Gastrocnemius medialis (tissue), 4 donors: ENCODE results near the gene DYNLL1. TPM values are rescaled to one million over a fixed set of nuclear protein-coding genes. Genes with fewer than 3 reads are reported as not detected.

Experiments used
- ATAC-seq, 2 donors: fragments of 150-250 bp; one replicate each; pipeline ENCODE4 v1.9.1; 2016
- DNase-seq, 2 donors: peaks; one replicate each; pipeline ENCODE4 v3.0.0-alpha.2; 2019
- H3K27ac ChIP-seq, 4 donors: fragments of 200-600 bp; sonication (generic); 1 replicate in 1 of 4; 2 replicates in 3 of 4; pipeline ENCODE4 v1.5.1; 2016 to 2018; ENCODE audit warnings: mild to moderate bottlenecking in 2 of 4, moderate library complexity in 1 of 4
- H3K27me3 ChIP-seq, 3 donors: fragments of 200-600 bp; sonication (generic) in 2 of 3; 1 replicate in 1 of 3; 2 replicates in 2 of 3; pipeline versions ENCODE4 v1.5.1 to v1.6.0; 2016 to 2019; ENCODE audit warnings: mild to moderate bottlenecking in 1 of 3, moderate library complexity in 1 of 3
- H3K36me3 ChIP-seq, 2 donors: fragments of 200-600 bp; sonication (generic) in 1 of 2; one replicate each; pipeline ENCODE4 v1.5.1; 2017 to 2018
- H3K4me1 ChIP-seq, 2 donors: fragments of 200-600 bp; sonication (generic) in 1 of 2; one replicate each; pipeline ENCODE4 v1.5.1; 2016 to 2017; ENCODE audit warnings: mild to moderate bottlenecking in 2 of 2
- H3K4me3 ChIP-seq, 4 donors: fragments of 200-600 bp; sonication (generic) in 3 of 4; 1 replicate in 1 of 4; 2 replicates in 3 of 4; pipeline ENCODE4 v1.5.1; 2016 to 2019; ENCODE audit warnings: mild to moderate bottlenecking in 2 of 4
- H3K9me3 ChIP-seq, 3 donors: fragments of 200-600 bp; sonication (generic) in 2 of 3; 1 replicate in 1 of 3; 2 replicates in 2 of 3; pipeline ENCODE4 v1.5.1; 2016 to 2019
- CTCF ChIP-seq, 5 experiments: fragments of 450-650 bp in 3 of 5; fragments of 200-600 bp in 2 of 5; sonication (generic) in 2 of 5; IDR thresholded peaks in 4 of 5; conservative IDR thresholded peaks in 1 of 5; 1 replicate in 4 of 5; 2 replicates in 1 of 5; pipeline ENCODE4 v1.5.1; 2016 to 2019; ENCODE audit warnings: antibody characterized with exemption in 5 of 5, mild to moderate bottlenecking in 3 of 5, moderate library complexity in 3 of 5
- POLR2A ChIP-seq, 2 donors: fragments of 450-650 bp; IDR thresholded peaks; one replicate each; pipeline ENCODE4 v1.6.1; 2017; ENCODE audit warnings: antibody characterized with exemption in 2 of 2, mild to moderate bottlenecking in 2 of 2, moderate library complexity in 2 of 2
- in situ Hi-C, 4 donors: fragments of 200-750 bp; cut with MboI; loops; one replicate each; pipeline versions ENCODE4 v1.15.0 to v1.8.0; 2017; ENCODE audit warnings: low sequenced_read_pairs in 4 of 4
- intact Hi-C: fragments of 100-400 bp; cut with DNase I; formaldehyde crosslinking; loops from one replicate; pipeline ENCODE4 v1.15.1; 2023; ENCODE audit warnings: low total_unique reads
- total RNA-seq, 4 donors: library from RNA; depleted of rRNA; stranded (reverse); fragments of >200 nt; gene quantifications; one replicate each; pipeline versions ENCODE4 v1.1.0 to v1.2.3, GENCODE V29; 2016

DYNLL1 gene
- total RNA-seq, 4 donors from 2014 or later = 16.7 to 45.0 (median 32.6) TPM

- Histone ChIP-seq H3K36me3 (no peaks in the 10 kb centered on the region), H3K27me3 (no peaks in the 10 kb centered on the region), H3K27ac (no peak overlapping the region), H3K4me3 (no peak overlapping the region), H3K4me1 (peaks cover 0 to 13% of the 10 kb centered on the region in 2 donors), H3K9me3 (no peaks in the 10 kb centered on the region)
- intact Hi-C loops (no loop called here), in situ Hi-C loops (no loop called here)
- no peak for DNase-seq
- no peak for ATAC-seq
- no peak for TF ChIP-seq CTCF (IDR thresholded peaks at IDR 0.05 in 4 of 5, conservative IDR thresholded peaks at IDR 0.05 in 1 of 5)
- no peak for TF ChIP-seq POLR2A (IDR thresholded peaks at IDR 0.05)
Measured at GRCh38 chr12:120475643-120476042, 20.3 kb upstream of the DYNLL1 start.

- intact Hi-C loops = no loop called here
- H3K27me3 ChIP-seq = no peaks in the 10 kb centered on the region
- DNase-seq = no peak
- H3K4me1 ChIP-seq = no peaks in the 10 kb centered on the region
- H3K9me3 ChIP-seq = no peaks in the 10 kb centered on the region
- no peaks in the 10 kb centered on the region for H3K36me3 ChIP-seq
- in situ Hi-C loops = no loop called here
- TF ChIP-seq POLR2A (IDR thresholded peaks at IDR 0.05) (no peak), CTCF (IDR thresholded peaks at IDR 0.05 in 4 of 5, conservative IDR thresholded peaks at IDR 0.05 in 1 of 5) (no peak)
- no peak overlapping the region for H3K27ac ChIP-seq
- no peak overlapping the region for H3K4me3 ChIP-seq
- no peak for ATAC-seq
Measured at GRCh38 chr12:120479458-120479857, 16.5 kb upstream of the DYNLL1 start.

GRCh38 chr12:120480211-120480610 lies 15.7 kb upstream of the DYNLL1 start:
- in situ Hi-C loops (no loop called here), intact Hi-C loops (no loop called here)
- no peaks in the 10 kb centered on the region for H3K36me3 ChIP-seq
- no peak overlapping the region for H3K4me3 ChIP-seq
- DNase-seq (no peak), ATAC-seq (no peak)
- H3K27me3 ChIP-seq = no peaks in the 10 kb centered on the region
- TF ChIP-seq CTCF (IDR thresholded peaks at IDR 0.05 in 4 of 5, conservative IDR thresholded peaks at IDR 0.05 in 1 of 5) (no peak), POLR2A (IDR thresholded peaks at IDR 0.05) (no peak)
- no peaks in the 10 kb centered on the region for H3K9me3 ChIP-seq
- no peak overlapping the region for H3K27ac ChIP-seq
- H3K4me1 ChIP-seq = no peaks in the 10 kb centered on the region

GRCh38 chr12:120481022-120481767 lies 14.7 kb upstream of the DYNLL1 start:
- no peak for DNase-seq
- intact Hi-C loops = no loop called here
- Histone ChIP-seq H3K27me3 (no peaks in the 10 kb centered on the region), H3K27ac (no peak overlapping the region), H3K36me3 (no peaks in the 10 kb centered on the region), H3K9me3 (no peaks in the 10 kb centered on the region), H3K4me3 (no peak overlapping the region), H3K4me1 (no peaks in the 10 kb centered on the region)
- TF ChIP-seq CTCF (IDR thresholded peaks at IDR 0.05 in 4 of 5, conservative IDR thresholded peaks at IDR 0.05 in 1 of 5) (no peak), POLR2A (IDR thresholded peaks at IDR 0.05) (no peak)
- in situ Hi-C loops = no loop called here
- ATAC-seq = no peak

GRCh38 chr12:120483621-120484020 lies 12.3 kb upstream of the DYNLL1 start:
- H3K4me3 ChIP-seq = no peak overlapping the region
- DNase-seq (no peak), ATAC-seq (no peak)
- no peaks in the 10 kb centered on the region for H3K27me3 ChIP-seq
- H3K36me3 ChIP-seq = no peaks in the 10 kb centered on the region
- no peaks in the 10 kb centered on the region for H3K4me1 ChIP-seq
- in situ Hi-C loops (no loop called here), intact Hi-C loops (no loop called here)
- H3K27ac ChIP-seq = no peak overlapping the region
- H3K9me3 ChIP-seq = no peaks in the 10 kb centered on the region
- no peak for TF ChIP-seq POLR2A (IDR thresholded peaks at IDR 0.05)
- TF ChIP-seq CTCF (IDR thresholded peaks at IDR 0.05 in 4 of 5, conservative IDR thresholded peaks at IDR 0.05 in 1 of 5) = no peak
